Mucosa of descending colon (tissue), 3 donors: ENCODE measurements around the gene FBXL3. TPM values are rescaled to one million over a fixed set of nuclear protein-coding genes. Genes with fewer than 3 reads are reported as not detected.

ENCODE experiments used
- ATAC-seq: fragments of 200-7000 bp; cut with Tn5 transposase; one replicate; pipeline ENCODE4 v1.9.1; 2020; ENCODE audit warnings: mild to moderate bottlenecking, moderate library complexity
- DNase-seq, 3 donors: peaks; one replicate each; pipeline ENCODE4 v3.0.0-alpha.2; 2020
- H3K36me3 ChIP-seq: fragments of 200-600 bp; one replicate; pipeline ENCODE4 v1.8.0; 2021; ENCODE audit warnings: low read depth, mild to moderate bottlenecking
- H3K4me1 ChIP-seq: fragments of 200-600 bp; one replicate; pipeline ENCODE4 v1.8.0; 2021; ENCODE audit warnings: low read depth, mild to moderate bottlenecking
- H3K4me3 ChIP-seq: fragments of 200-600 bp; one replicate; pipeline ENCODE4 v1.8.0; 2021; ENCODE audit warnings: mild to moderate bottlenecking
- H3K9me3 ChIP-seq: fragments of 200-600 bp; one replicate; pipeline ENCODE4 v1.8.0; 2021; ENCODE audit warnings: mild to moderate bottlenecking
- intact Hi-C, 2 donors: fragments of 100-400 bp; cut with DNase I in 1 of 2; cut with micrococcal nuclease in 1 of 2; formaldehyde crosslinking; loops; one replicate each; pipeline versions ENCODE4 v1.11.0 to v1.11.1; 2022; cut with DNase I, micrococcal nuclease
- total RNA-seq, 3 donors: library from RNA; stranded (reverse); fragmentation: NEBNext Ultra II Directional in 2 of 3; extraction: Animal tissue kit (Norgen Biotek cat#: 25700) in 2 of 3; gene quantifications; one replicate each; pipeline versions ENCODE4 v1.2.1 to v1.2.4, GENCODE V29; 2021 to 2023
- TF ChIP-seq, protein P1 (sequence below): fragments of 200-600 bp; IDR thresholded peaks from one replicate; pipeline ENCODE4 v1.8.0; 2022; ENCODE audit warnings: antibody characterized with exemption, mild to moderate bottlenecking
- donor health status: DM: no; HTN: no; CAD: no; lungs with moderate emphysema.
- donor health status: DM: no; HTN: no; CAD: no.
- donor health status: DM: no; HTN: yes; CAD: no.

FBXL3 gene
- total RNA-seq, 3 donors from 2014 or later = 40.5 to 57.1 (median 56.0) TPM

DNA sequence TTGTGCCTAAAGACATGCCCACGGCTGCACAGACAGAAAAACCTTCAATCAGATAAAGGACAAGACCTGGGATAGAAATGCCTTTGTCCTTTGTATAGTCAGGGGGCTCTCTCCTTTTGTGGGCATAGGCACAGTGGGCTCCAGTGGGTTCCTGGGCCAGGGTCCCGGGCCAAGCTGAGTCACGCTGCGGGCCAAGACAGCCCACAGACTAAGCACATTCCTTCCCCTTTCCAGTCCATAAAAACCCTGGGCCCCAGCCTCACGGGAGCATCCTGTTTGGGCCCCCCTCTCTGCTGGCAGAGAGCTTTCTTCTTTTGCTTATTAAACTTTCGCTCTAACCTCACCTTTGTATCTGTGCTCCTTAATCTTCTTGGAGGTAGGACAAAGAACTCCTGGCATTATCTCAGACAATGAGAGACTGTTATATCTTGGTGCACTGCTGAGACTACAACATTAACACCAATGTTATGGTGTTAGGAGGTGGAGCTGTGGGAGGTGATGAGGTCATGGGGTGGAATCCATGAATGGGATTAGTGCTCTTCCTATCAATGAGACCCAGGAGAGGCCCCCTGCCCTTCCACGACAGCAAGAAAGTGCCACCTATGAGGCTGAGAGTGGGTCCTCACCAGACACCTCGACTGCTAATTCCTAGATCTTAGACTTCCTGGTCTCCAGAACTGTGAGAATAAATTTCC, 20.8 kb upstream of the FBXL3 start:
- no peak overlapping the region for H3K4me3 ChIP-seq
- no peaks in the 10 kb centered on the region for H3K9me3 ChIP-seq
- TF ChIP-seq, protein P1, sequence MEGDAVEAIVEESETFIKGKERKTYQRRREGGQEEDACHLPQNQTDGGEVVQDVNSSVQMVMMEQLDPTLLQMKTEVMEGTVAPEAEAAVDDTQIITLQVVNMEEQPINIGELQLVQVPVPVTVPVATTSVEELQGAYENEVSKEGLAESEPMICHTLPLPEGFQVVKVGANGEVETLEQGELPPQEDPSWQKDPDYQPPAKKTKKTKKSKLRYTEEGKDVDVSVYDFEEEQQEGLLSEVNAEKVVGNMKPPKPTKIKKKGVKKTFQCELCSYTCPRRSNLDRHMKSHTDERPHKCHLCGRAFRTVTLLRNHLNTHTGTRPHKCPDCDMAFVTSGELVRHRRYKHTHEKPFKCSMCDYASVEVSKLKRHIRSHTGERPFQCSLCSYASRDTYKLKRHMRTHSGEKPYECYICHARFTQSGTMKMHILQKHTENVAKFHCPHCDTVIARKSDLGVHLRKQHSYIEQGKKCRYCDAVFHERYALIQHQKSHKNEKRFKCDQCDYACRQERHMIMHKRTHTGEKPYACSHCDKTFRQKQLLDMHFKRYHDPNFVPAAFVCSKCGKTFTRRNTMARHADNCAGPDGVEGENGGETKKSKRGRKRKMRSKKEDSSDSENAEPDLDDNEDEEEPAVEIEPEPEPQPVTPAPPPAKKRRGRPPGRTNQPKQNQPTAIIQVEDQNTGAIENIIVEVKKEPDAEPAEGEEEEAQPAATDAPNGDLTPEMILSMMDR = no peak
- no peak for DNase-seq
- ATAC-seq = no peak
- H3K36me3 ChIP-seq = no peaks in the 10 kb centered on the region
- H3K4me1 ChIP-seq = no peaks in the 10 kb centered on the region
- intact Hi-C loops = no loop called here

DNA sequence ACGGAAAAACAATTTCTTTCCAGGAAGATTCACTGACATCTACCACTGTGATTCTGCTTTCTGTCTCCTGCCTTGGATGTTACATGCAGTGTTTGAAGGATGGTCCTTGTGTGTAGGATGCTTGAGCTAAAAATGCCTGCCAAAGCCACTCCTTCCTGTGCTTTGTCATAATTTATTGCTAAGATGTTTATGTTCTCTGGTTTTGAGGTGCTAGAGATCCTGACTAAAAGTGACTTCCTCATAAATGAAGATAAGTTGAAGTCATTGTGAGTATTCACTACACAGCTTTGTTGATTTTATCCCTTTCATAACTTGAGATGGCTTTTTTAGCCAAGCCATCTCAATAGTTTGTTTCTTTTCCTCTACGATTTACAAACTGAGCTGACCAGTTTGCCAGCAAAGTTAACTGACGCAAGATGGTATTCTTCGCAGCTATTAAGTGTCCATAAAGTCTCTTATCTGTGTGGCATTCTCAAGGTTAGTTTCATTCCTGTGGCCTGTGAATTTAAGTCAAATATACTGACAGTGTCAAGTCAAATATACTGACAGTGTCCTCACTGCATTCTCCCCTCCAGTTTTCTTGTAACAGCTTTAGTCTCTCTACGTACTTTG, 15.7 kb upstream of the FBXL3 start:
- no peaks in the 10 kb centered on the region for H3K36me3 ChIP-seq
- TF ChIP-seq, protein P1 = no peak
- intact Hi-C loops = no loop called here
- H3K9me3 ChIP-seq = no peaks in the 10 kb centered on the region
- no peak for DNase-seq
- no peak overlapping the region for H3K4me3 ChIP-seq
- peak; percentile 23 for ATAC-seq
- H3K4me1 ChIP-seq = no peaks in the 10 kb centered on the region

DNA sequence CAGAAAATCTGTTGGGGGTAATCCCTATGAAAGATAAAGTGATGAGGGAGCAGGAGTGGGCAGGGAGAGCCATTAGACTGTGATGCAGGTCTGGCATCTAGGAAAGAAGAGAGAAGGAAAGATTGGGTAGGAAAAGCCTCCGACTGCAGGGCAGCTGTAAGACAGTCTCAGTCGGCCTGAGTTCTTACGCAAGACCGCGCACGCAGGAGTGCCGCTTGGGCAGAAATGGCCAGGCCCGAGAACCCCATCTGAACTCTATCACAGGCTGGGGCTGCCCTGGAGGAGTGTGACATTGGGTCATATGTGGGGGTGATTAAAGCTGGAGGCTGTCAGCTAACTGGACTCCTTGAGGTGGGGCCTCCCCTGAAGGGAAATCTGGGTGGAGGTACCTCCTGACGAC, 13.9 kb upstream of the FBXL3 start:
- Histone ChIP-seq H3K4me3 (no peak overlapping the region), H3K36me3 (no peaks in the 10 kb centered on the region), H3K4me1 (no peaks in the 10 kb centered on the region), H3K9me3 (no peaks in the 10 kb centered on the region)
- intact Hi-C loops = no loop called here
- TF ChIP-seq, protein P1 = no peak
- ATAC-seq (no peak), DNase-seq (no peak)

- no peak for DNase-seq
- Histone ChIP-seq H3K9me3 (no peaks in the 10 kb centered on the region), H3K4me3 (no peak overlapping the region), H3K4me1 (no peaks in the 10 kb centered on the region), H3K36me3 (no peaks in the 10 kb centered on the region)
- intact Hi-C loops = no loop called here
- no peak for ATAC-seq
- TF ChIP-seq, protein P1 = no peak
Observed at GRCh38 chr13:77040076-77040475, 13.1 kb upstream of the FBXL3 start.

DNA sequence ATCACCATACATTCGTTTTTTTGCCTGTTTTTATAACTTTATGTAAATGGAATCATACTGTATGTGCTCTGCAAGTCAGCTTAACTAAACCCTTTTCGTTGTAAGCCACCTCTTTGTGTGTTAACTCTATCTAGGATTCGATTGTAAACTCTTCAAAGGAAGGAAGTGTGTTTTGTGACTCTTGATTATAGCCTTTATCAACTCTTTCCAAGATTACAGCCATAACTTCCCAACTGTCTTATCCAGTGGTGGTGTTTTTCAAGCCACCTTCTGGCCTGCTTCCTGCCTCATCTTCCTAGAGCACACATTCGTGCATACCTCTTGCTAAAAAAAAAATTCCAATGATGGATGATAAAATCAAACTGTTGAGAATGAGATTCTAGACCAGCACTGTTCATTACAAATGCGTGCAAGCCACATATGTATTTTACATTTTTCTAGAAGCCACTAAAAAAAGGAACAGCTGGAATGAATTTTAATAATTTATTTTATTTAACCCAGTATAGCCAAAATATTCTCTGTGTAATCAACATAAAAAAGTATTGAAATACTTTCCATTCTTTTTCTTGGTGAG, 12.0 kb upstream of the FBXL3 start:
- Histone ChIP-seq H3K36me3 (no peaks in the 10 kb centered on the region), H3K9me3 (no peaks in the 10 kb centered on the region), H3K4me3 (no peak overlapping the region), H3K4me1 (no peaks in the 10 kb centered on the region)
- no peak for DNase-seq
- intact Hi-C loops = no loop called here
- TF ChIP-seq, protein P1 = no peak
- ATAC-seq = peak; percentile 67
